Thoracic aorta (tissue), 2 donors: ENCODE results near the gene CCDC142. TPM values are rescaled to one million over a fixed set of nuclear protein-coding genes. Genes with fewer than 3 reads are reported as not detected.
A peak's percentile ranks its signal among the peaks of the same experiment; 100 is the strongest.

Experiments used
- ATAC-seq: fragments of 150-250 bp; one replicate; pipeline ENCODE4 v1.8.0; 2017; ENCODE audit warnings: low read depth; ENCODE audit not compliant: insufficient number of reproducible peaks, low FRiP score
- DNase-seq: peaks from one replicate; pipeline ENCODE4 v3.0.0-alpha.2; 2020; ENCODE audit warnings: low spot score
- H3K27ac ChIP-seq, 2 donors: fragments of 200-600 bp; sonication (generic); 1 replicate in 1 of 2; 2 replicates in 1 of 2; pipeline ENCODE4 v1.5.1; 2016; ENCODE audit warnings: mild to moderate bottlenecking in 2 of 2, moderate library complexity in 2 of 2
- H3K27me3 ChIP-seq: fragments of 200-600 bp; sonication (generic); replicated peaks from 2 replicates; pipeline ENCODE4 v1.6.0; 2016; ENCODE audit warnings: mild to moderate bottlenecking; ENCODE audit not compliant: insufficient read depth
- H3K36me3 ChIP-seq: fragments of 200-600 bp; sonication (generic); one replicate; pipeline ENCODE4 v1.5.1; 2016
- H3K4me1 ChIP-seq, 2 donors: fragments of 200-600 bp; sonication (generic); 1 replicate in 1 of 2; 2 replicates in 1 of 2; pipeline versions ENCODE4 v1.5.1 to v1.6.0; 2016; ENCODE audit warnings: low read depth in 2 of 2, mild to moderate bottlenecking in 1 of 2; ENCODE audit not compliant: control insufficient read depth in 1 of 2
- H3K4me3 ChIP-seq: fragments of 200-600 bp; sonication (generic); 2 replicates; pipeline ENCODE4 v1.5.1; 2016; ENCODE audit warnings: mild to moderate bottlenecking
- H3K9me3 ChIP-seq: fragments of 200-600 bp; sonication (generic); 2 replicates; pipeline ENCODE4 v1.5.1; 2016
- CTCF ChIP-seq: fragments of 200-600 bp; sonication (generic); IDR thresholded peaks from one replicate; pipeline ENCODE4 v1.5.1; 2019; ENCODE audit warnings: antibody characterized with exemption
- total RNA-seq, 2 donors: library from RNA; depleted of rRNA; stranded (reverse); fragments of >200 nt; gene quantifications; one replicate each; pipeline versions ENCODE4 v1.1.0 to v1.2.3, GENCODE V29; 2016

Gene CCDC142
- total RNA-seq, 2 donors from 2014 or later: 31.5 to 43.4 TPM

GRCh38 chr2:74512744-74513604, 30.2 kb upstream of the CCDC142 start:
- Histone ChIP-seq H3K4me3 (no peak overlapping the region), H3K9me3 (no peaks in the 10 kb centered on the region), H3K27me3 (peaks cover 56% of the 10 kb centered on the region), H3K4me1 (peaks cover 11 to 32% of the 10 kb centered on the region in 2 donors), H3K27ac (no peak overlapping the region), H3K36me3 (no peaks in the 10 kb centered on the region)
- DNase-seq (no peak), ATAC-seq (no peak)
- TF ChIP-seq CTCF: no peak

DNA sequence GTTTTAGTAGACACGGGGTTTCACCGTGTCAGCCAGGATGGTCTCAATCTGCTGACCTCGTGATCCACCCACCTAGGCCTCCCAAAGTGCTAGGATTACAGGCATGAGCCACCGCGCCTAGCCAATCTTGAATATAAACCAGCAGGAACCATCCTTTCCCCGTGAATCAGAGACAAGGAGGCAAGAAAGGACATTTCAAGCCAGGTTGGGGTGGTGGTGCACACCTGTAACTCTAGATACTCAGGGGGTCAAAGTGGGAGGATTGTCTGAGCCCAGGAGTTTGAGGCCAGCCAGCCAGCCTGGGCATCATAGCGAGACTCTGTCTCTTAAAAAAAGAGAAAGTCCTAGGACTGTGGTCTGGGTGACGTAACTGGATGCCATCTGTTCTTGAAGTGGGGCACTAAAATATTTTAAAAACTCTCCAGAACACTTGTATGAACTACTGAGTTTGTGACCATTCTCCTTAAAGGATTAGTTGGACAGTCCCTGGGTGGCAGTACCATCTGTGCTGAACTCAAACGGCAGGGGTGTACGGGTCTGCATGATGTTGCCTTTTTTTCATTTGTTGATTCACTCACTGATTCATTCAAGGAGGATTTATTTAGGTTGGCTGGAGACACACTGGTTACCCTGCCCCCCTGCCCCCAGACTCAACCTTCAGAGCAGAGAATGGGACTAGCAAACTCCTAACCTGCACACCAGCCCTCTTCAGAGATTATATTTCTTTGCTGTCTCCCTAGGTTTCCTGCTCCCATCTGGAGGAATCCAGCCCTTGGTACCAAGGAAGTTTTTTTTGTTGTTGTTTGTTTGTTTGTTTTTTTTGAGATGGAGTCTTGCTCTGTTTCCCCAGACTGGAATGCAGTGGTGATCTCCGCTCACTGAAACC, 28.5 kb upstream of the CCDC142 start:
- no peaks in the 10 kb centered on the region for H3K9me3 ChIP-seq
- no peak overlapping the region for H3K27ac ChIP-seq
- peaks cover 43% of the 10 kb centered on the region for H3K27me3 ChIP-seq
- H3K36me3 ChIP-seq: no peaks in the 10 kb centered on the region
- peaks cover 15 to 40% of the 10 kb centered on the region in 2 donors for H3K4me1 ChIP-seq
- no peak for TF ChIP-seq CTCF
- ATAC-seq (no peak), DNase-seq (no peak)
- H3K4me3 ChIP-seq: no peak overlapping the region

DNA sequence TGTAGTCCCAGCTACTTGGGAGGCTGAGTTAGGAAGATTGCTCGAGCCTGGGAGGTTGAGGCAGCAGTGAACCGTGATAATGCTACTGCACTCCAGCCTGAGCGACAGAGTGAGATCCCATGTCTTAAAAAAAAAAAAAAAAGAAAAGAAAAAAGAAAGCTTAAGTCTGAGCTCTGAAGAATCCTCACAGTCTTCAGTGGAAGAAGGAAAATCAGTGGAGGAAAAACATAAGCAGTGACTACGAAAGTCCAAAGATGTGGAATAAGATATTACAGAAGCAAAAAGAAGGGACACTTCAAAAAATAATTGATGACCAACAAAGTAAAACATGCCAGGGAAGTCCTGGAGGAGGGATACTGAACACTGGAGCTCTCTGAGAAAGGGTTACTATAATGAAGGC, 27.5 kb upstream of the CCDC142 start:
- Histone ChIP-seq H3K4me3 (no peak overlapping the region), H3K36me3 (peaks cover 8% of the 10 kb centered on the region), H3K27ac (no peak overlapping the region), H3K9me3 (no peaks in the 10 kb centered on the region), H3K4me1 (peaks cover 17 to 39% of the 10 kb centered on the region in 2 donors), H3K27me3 (peaks cover 33% of the 10 kb centered on the region)
- no peak for DNase-seq
- no peak for ATAC-seq
- TF ChIP-seq CTCF: no peak

DNA sequence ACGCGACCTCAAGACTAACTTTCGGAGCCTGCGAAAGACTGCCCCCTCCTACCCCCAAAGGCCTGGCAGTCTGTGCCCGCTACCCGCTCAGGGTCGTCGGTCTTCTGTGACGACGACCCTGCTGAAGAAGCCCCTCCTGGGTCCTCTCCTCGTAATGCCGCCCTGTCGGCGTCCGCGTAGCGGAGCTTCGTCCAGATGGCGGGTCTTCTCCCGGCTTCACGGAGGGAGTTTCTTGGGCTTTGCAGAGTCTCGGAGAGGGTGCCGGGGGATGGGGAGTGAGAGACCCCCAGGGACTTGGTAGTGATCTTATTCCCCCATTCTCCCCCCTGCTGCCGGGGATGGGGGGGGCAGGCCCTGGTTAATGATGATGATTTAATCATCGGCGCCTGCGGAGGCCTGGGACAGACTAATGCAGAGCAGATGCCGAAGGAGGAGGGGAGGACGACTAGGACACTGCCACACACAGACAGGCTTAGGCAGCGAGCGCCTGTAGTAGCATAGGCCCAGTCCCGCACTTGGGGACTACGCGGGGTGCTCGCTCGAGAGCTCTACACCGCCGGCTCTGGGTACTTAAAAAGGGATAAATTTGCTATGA, 25.2 kb upstream of the CCDC142 start:
- DNase-seq (no peak), ATAC-seq (no peak)
- no peak for TF ChIP-seq CTCF
- peak overlapping the region; percentile 98 for H3K4me3 ChIP-seq
- H3K27ac ChIP-seq: peak overlapping the region; percentile 99
- H3K36me3 ChIP-seq: peaks cover 16% of the 10 kb centered on the region
- peaks cover 11 to 30% of the 10 kb centered on the region in 2 donors for H3K4me1 ChIP-seq
- H3K27me3 ChIP-seq: peaks cover 16% of the 10 kb centered on the region
- no peaks in the 10 kb centered on the region for H3K9me3 ChIP-seq
